ENCODE data around the gene DYNC1LI2.

DNA sequence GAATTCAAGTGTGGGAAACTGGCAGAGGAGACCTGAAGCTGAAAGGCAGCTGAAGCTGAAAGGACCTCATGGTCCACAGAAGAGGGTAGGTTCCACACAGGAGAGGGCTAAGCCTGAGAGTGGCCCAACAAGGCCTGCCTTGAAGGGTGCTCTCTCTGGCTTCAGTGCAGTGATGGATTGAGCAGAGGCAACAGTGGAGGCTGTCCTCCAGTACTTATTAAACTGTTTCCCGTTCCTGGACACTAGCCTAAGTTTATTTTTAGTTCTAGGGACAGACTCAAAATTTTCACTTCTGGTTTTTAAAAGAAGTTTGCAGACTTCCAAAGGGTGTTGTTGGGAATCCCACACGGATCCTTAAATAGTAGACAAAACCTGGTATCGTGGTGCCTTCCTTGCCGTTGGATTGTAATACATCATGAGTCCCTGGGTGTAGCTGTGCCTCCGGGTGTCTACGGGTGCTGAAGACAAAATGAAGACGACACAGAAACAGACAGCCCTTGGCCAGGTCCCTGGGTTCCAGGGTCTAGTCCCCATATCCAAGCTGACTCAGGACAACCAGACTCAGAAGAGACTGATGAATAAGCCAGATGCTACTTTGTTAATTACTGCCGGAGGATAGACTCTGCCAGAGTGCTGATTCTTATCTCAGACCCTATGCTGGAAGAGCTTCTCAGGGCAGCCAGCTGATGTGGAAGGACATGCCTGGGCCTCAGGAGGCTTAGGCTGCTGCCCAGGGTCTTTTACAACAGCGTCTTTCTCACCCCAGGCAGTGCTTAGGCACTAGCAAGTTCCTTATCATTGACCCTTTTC lies 47.8 kb downstream of the DYNC1LI2 start:
- TF ChIP-seq, protein P1, sequence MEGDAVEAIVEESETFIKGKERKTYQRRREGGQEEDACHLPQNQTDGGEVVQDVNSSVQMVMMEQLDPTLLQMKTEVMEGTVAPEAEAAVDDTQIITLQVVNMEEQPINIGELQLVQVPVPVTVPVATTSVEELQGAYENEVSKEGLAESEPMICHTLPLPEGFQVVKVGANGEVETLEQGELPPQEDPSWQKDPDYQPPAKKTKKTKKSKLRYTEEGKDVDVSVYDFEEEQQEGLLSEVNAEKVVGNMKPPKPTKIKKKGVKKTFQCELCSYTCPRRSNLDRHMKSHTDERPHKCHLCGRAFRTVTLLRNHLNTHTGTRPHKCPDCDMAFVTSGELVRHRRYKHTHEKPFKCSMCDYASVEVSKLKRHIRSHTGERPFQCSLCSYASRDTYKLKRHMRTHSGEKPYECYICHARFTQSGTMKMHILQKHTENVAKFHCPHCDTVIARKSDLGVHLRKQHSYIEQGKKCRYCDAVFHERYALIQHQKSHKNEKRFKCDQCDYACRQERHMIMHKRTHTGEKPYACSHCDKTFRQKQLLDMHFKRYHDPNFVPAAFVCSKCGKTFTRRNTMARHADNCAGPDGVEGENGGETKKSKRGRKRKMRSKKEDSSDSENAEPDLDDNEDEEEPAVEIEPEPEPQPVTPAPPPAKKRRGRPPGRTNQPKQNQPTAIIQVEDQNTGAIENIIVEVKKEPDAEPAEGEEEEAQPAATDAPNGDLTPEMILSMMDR (IDR thresholded peaks at IDR 0.05; ENCODE audit: low read depth, low read length, poor library complexity, severe bottlenecking): no peak
- TF ChIP-seq EZH2phosphoT487 (IDR thresholded peaks at IDR 0.05; ENCODE audit: borderline replicate concordance, low read length): no peak
